Thyroid gland (tissue), 4 donors: Measurements from ENCODE around the gene ULK2.

Experiments
- POLR2A ChIP-seq, 2 donors: fragments of 450-650 bp; IDR thresholded peaks; one replicate each; pipeline ENCODE4 v1.6.1; 2017; ENCODE audit warnings: antibody characterized with exemption in 2 of 2, mild to moderate bottlenecking in 2 of 2, moderate library complexity in 1 of 2
- TF ChIP-seq, protein P1 (sequence below), 6 experiments: fragments of 200-600 bp in 3 of 6; fragments of 450-650 bp in 3 of 6; sonication (generic) in 3 of 6; IDR thresholded peaks; one replicate each; pipeline ENCODE4 v1.5.1; 2016 to 2019; ENCODE audit warnings: antibody characterized with exemption in 6 of 6, mild to moderate bottlenecking in 2 of 6, inconsistent platforms in 1 of 6, moderate library complexity in 1 of 6

GRCh38 chr17:19728084-19728495 is 139.6 kb downstream of the ULK2 start:
- TF ChIP-seq, protein P1, sequence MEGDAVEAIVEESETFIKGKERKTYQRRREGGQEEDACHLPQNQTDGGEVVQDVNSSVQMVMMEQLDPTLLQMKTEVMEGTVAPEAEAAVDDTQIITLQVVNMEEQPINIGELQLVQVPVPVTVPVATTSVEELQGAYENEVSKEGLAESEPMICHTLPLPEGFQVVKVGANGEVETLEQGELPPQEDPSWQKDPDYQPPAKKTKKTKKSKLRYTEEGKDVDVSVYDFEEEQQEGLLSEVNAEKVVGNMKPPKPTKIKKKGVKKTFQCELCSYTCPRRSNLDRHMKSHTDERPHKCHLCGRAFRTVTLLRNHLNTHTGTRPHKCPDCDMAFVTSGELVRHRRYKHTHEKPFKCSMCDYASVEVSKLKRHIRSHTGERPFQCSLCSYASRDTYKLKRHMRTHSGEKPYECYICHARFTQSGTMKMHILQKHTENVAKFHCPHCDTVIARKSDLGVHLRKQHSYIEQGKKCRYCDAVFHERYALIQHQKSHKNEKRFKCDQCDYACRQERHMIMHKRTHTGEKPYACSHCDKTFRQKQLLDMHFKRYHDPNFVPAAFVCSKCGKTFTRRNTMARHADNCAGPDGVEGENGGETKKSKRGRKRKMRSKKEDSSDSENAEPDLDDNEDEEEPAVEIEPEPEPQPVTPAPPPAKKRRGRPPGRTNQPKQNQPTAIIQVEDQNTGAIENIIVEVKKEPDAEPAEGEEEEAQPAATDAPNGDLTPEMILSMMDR (IDR thresholded peaks at IDR 0.05) = no peak
- TF ChIP-seq POLR2A (IDR thresholded peaks at IDR 0.05) = peak in 1 of 2 donors; percentile 18
